GM10847 (cell line): ENCODE measurements around the gene SMIM45.

ENCODE experiments used
- POLR2A ChIP-seq: IDR thresholded peaks from 2 replicates; pipeline ENCODE4 v1.6.1; 2011; ENCODE audit not compliant: insufficient read length; ENCODE audit errors: extremely low read depth

The SMIM45 gene

DNA sequence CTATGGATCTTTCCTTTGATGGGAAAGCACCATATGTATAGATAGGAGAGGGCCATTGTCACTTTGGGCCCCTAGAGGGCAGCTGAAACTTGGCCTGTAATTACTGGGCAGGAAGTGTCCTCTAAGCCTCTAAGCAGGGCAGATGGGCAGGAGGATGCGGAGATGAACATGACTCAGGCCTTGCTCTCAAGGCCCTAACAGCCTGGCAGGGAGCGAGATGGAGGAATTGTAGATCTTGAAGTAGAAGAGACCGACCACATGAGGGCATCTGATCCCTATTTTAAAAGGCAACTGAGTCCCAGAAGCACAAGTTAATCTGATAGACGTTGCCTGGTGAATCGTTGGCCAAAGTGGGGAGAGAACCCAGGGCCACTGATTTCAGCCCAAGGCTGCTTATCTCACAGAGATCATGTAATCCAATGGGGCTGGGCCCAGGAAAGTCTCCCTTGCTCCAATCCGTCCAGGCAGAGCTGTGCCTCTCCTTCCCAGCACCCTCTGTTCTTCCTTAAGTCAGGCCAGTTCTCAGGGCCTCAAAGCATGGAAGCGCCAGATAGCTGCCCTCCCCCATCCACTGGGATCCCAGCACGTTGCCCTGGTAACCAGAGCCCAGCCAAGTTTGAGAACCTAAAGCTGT is 14.8 kb downstream of the SMIM45 start:
- TF ChIP-seq POLR2A: no peak

GRCh38 chr22:41968601-41969000 is 16.7 kb downstream of the SMIM45 start:
- TF ChIP-seq POLR2A: no peak

- TF ChIP-seq POLR2A: no peak
Observed at GRCh38 chr22:41969110-41969646, 17.2 kb downstream of the SMIM45 start, which contains the start of gene SEPTIN3. TSS of gene SEPTIN3 (plus strand) at chr22:41969443. CDS start at chr22:41971493, 2,050 bp downstream.

GRCh38 chr22:41970601-41971000 is 18.7 kb downstream of the SMIM45 start:
- TF ChIP-seq POLR2A: no peak

GRCh38 chr22:41971431-41971830 is 19.5 kb downstream of the SMIM45 start:
- TF ChIP-seq POLR2A: no peak

DNA sequence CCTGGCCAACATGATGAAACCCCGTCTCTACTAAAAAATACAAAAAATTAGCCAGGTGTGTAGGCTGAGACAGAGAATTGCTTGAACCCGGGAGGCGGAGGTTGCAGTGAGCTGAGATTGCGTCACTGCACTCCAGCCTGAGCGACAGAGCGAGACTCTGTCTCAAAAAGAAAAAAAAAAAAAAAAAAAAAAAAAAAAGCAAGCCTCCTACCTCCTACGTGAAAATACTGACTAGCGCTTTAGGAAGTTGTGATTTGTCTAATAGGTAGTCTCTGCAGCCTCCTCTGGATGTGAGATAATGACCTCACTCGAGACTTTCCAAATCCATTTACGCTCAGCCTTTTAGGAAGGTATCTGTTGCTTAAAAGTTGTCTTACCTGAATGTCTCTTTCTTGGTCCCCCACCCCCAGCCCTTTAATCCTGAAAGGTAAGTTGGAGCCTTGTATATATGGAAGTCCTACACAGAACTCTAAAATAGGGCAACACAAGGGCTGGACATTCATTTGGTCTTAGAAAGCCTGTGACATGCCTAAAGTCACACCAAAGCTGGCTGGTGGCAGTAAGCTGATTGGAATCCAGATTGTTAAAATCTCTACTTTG is 22.8 kb downstream of the SMIM45 start:
- no peak for TF ChIP-seq POLR2A

DNA sequence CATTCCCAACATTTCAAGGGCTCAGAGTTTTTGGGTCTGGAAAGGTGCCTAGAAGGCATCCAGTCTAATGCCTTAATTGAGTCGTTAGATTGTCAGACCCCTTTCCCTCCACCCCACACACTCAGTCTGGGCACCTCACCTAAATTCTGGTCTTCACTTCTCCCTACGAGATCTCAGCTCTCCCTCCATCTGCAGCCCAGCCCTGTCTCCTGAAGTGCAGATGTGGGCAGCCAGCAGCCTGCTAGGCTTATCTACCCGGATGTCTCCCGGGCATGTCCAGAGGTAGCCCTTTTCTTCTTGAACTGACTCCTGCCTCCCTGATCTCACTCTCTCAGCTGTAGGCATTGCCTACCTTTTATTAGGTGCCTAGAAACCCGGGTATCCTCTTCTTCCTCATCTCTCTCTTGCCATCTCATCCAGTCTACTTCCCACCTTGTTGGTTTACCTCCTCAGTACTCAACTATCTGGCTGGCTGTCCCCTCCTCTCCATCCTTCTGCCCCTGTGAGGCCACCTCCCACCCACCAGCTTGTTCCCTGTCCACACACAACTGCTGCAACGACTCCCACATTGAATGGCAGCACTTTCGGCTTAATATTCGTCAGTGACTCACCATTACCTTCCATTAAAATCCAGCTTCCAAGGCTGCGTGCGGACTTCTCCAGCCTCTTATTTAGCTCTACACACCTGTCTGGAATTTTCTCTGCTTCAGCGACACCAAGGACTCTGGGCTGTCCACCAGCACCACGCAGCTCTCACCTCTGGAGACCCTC is 23.5 kb downstream of the SMIM45 start:
- no peak for TF ChIP-seq POLR2A

- TF ChIP-seq POLR2A: no peak
Observed at GRCh38 chr22:41976070-41976901, 24.3 kb downstream of the SMIM45 start.

DNA sequence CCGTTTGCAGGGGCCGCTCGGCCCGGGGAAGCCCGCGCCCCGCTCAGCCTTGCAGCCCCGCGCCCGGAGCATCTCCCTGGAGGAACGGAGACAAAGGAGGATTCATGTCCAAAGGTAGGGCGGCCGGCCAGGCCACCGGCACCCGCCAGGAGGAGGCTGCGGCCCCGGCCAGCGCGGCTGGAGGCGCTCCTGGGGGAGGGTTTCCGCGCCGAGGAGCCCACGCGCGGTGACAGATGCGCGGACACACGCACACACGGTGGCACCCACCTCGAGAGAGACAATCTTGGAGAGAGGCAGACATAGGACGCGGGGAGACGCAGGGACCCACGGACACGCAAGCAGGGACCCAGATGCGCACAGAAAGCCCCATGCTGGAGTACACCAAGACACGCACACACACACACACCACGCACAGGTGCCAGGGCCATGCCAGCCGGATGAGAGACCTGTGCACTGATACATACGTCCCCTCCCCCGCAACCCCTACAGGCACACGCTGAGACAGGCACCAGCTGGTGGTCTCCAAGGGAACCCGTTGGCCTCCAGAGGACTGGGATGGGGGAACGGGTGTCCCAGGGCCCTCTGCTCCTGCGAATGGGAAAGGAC is 25.1 kb downstream of the SMIM45 start:
- no peak for TF ChIP-seq POLR2A

DNA sequence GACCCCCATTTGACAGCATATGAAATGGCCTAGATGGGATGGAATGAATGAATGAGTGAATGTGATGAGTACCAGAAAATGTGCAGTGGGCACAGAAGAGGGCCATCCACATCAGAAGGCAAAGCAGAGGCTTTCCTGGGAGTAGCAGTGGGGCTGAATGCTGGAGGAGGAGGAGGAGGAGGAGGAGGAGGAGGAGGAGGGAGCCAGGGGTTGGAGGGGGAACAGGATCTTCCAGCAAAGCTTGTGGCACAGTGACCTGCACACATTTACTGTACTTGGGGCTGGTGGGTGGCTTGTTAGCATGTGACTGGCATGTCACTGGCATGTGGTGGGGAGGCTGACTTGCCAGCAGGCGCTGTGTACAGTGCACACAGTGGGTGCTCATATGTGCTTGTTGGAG is 26.8 kb downstream of the SMIM45 start:
- TF ChIP-seq POLR2A: no peak

DNA sequence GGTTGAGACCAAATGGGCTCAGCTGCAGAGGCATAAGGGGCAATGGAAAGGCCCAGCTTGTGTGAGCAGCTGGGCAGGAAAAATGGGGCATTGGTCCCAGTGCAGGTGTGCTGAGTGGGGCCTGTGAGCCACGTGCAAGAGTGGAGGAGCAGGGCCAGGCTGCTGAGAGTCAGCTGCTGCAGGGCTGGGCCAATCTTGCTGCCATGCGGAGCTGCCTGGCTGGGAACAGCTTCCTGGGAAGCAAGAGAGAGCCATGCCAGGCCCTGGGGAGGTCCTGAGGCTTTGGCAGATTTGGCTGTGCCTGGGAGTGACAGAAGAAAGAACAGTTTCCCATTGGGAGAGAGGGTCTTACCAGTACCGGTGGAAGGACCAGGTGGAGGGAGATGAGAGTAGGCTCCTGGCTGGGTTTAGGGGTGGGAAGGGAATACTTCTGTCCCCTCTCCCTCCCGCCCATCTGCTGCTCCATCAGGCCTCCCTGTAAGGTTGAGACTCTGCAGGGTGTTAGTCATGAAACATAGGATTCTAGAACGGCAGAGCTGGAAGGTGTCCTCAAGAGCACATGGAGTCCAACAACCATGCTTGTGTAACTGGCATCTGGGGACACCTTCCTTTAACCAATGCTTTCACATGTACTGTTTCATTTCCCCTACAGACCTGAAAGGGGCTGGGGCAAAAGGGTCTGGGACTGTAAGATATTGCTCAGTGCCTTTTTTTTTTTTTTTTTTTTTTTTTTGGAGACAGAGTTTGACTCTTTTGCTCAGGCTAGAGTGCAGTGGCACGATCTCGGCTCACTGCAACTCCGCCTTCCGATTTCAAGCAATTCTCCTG is 27.7 kb downstream of the SMIM45 start:
- TF ChIP-seq POLR2A: no peak

DNA sequence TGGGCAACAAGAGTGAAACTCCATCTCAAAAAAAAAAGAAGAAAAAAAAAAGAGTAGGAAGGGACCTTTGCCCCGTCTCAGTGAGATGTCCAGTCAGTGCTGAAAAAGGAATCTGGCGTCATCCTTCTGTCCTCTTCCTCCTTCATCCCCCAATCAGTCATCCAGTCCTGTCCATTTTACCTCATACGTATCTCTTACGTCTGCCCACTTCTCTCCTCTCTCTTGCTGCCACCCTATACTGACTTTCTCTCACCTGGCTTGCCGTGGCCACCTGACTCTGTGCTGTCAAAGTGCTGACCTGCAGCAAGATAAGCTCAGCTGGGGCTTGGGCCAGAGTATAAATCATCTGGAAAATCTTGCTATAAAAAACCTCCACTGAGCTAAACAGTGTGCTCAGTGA is 30.9 kb downstream of the SMIM45 start:
- TF ChIP-seq POLR2A: no peak

- no peak for TF ChIP-seq POLR2A
Observed at GRCh38 chr22:41983513-41984405, 31.8 kb downstream of the SMIM45 start.
